ENCODE results near the gene USP3.

USP3 gene

GRCh38 chr15:63469190-63469589 lies 35.2 kb upstream of the USP3 start:
- peak overlapping the region; percentile 39 for H3K27ac Mint-ChIP-seq

GRCh38 chr15:63469984-63470383 lies 34.4 kb upstream of the USP3 start:
- Mint-ChIP-seq H3K4me1 (ENCODE audit: low read depth) (peaks cover 42% of the 10 kb centered on the region), H3K4me3 (no peak overlapping the region), H3K27me3 (no peaks in the 10 kb centered on the region), H3K9me3 (no peaks in the 10 kb centered on the region), H3K36me3 (ENCODE audit: low read depth) (no peaks in the 10 kb centered on the region), H3K27ac (peak overlapping the region; percentile 39)
- intact Hi-C loops (cut with micrococcal nuclease) = loop anchor here (10.0 kb wide), 1 partner anchor 185 kb away; no protein-coding TSS in a partner anchor

More at GRCh38 chr15:63469190-63469589, 35.2 kb upstream of the USP3 start:
- Mint-ChIP-seq H3K4me1 (ENCODE audit: low read depth) (peaks cover 34% of the 10 kb centered on the region), H3K36me3 (ENCODE audit: low read depth) (no peaks in the 10 kb centered on the region), H3K27me3 (no peaks in the 10 kb centered on the region), H3K4me3 (no peak overlapping the region), H3K9me3 (no peaks in the 10 kb centered on the region)
- intact Hi-C loops (cut with micrococcal nuclease) = loop anchor here (10.0 kb wide), 1 partner anchor 184 kb away; no protein-coding TSS in a partner anchor

- peaks cover 55% of the 10 kb centered on the region for H3K4me1 Mint-ChIP-seq (ENCODE audit: low read depth)
Measured at GRCh38 chr15:63473007-63473748, 31.2 kb upstream of the USP3 start.

GRCh38 chr15:63473749-63473998 lies 30.7 kb upstream of the USP3 start:
- Mint-ChIP-seq H3K4me1 (ENCODE audit: low read depth) (peaks cover 60% of the 10 kb centered on the region), H3K36me3 (ENCODE audit: low read depth) (no peaks in the 10 kb centered on the region), H3K9me3 (no peaks in the 10 kb centered on the region), H3K27me3 (no peaks in the 10 kb centered on the region), H3K27ac (peak overlapping the region; percentile 81), H3K4me3 (no peak overlapping the region)
- intact Hi-C loops (cut with micrococcal nuclease) = no loop called here

More at GRCh38 chr15:63473007-63473748, 31.2 kb upstream of the USP3 start:
- peak overlapping the region; percentile 81 for H3K27ac Mint-ChIP-seq
- no peaks in the 10 kb centered on the region for H3K36me3 Mint-ChIP-seq (ENCODE audit: low read depth)
- intact Hi-C loops (cut with micrococcal nuclease) = no loop called here
- H3K4me3 Mint-ChIP-seq = no peak overlapping the region
- H3K9me3 Mint-ChIP-seq = no peaks in the 10 kb centered on the region
- H3K27me3 Mint-ChIP-seq = no peaks in the 10 kb centered on the region

GRCh38 chr15:63473999-63474809 lies 30.2 kb upstream of the USP3 start:
- Mint-ChIP-seq H3K4me3 (no peak overlapping the region), H3K27me3 (no peaks in the 10 kb centered on the region), H3K4me1 (ENCODE audit: low read depth) (peaks cover 65% of the 10 kb centered on the region), H3K27ac (peak overlapping the region; percentile 81), H3K9me3 (no peaks in the 10 kb centered on the region), H3K36me3 (ENCODE audit: low read depth) (no peaks in the 10 kb centered on the region)
- intact Hi-C loops (cut with micrococcal nuclease) = no loop called here

- no peak overlapping the region for H3K4me3 Mint-ChIP-seq
- no peaks in the 10 kb centered on the region for H3K36me3 Mint-ChIP-seq (ENCODE audit: low read depth)
- peaks cover 72% of the 10 kb centered on the region for H3K4me1 Mint-ChIP-seq (ENCODE audit: low read depth)
- H3K27me3 Mint-ChIP-seq = no peaks in the 10 kb centered on the region
- peak overlapping the region; percentile 81 for H3K27ac Mint-ChIP-seq
- intact Hi-C loops (cut with micrococcal nuclease) = no loop called here
- no peaks in the 10 kb centered on the region for H3K9me3 Mint-ChIP-seq
Measured at GRCh38 chr15:63474810-63475316, 29.5 kb upstream of the USP3 start.

- Mint-ChIP-seq H3K4me1 (ENCODE audit: low read depth) (peaks cover 80% of the 10 kb centered on the region), H3K36me3 (ENCODE audit: low read depth) (no peaks in the 10 kb centered on the region), H3K27ac (peak overlapping the region; percentile 61), H3K27me3 (no peaks in the 10 kb centered on the region), H3K4me3 (no peak overlapping the region), H3K9me3 (no peaks in the 10 kb centered on the region)
- intact Hi-C loops (cut with micrococcal nuclease) = no loop called here
Measured at GRCh38 chr15:63475707-63476106, 28.7 kb upstream of the USP3 start.

- no peaks in the 10 kb centered on the region for H3K9me3 Mint-ChIP-seq
- H3K27ac Mint-ChIP-seq = peak overlapping the region; percentile 61
- no peaks in the 10 kb centered on the region for H3K27me3 Mint-ChIP-seq
- H3K4me1 Mint-ChIP-seq (ENCODE audit: low read depth) = peaks cover 86% of the 10 kb centered on the region
- H3K4me3 Mint-ChIP-seq = no peak overlapping the region
- intact Hi-C loops (cut with micrococcal nuclease) = no loop called here
- H3K36me3 Mint-ChIP-seq (ENCODE audit: low read depth) = no peaks in the 10 kb centered on the region
Measured at GRCh38 chr15:63476229-63476632, 28.2 kb upstream of the USP3 start.

- Mint-ChIP-seq H3K36me3 (ENCODE audit: low read depth) (no peaks in the 10 kb centered on the region), H3K27me3 (no peaks in the 10 kb centered on the region), H3K4me1 (ENCODE audit: low read depth) (peaks cover 85% of the 10 kb centered on the region), H3K9me3 (no peaks in the 10 kb centered on the region), H3K4me3 (no peak overlapping the region), H3K27ac (peak overlapping the region; percentile 92)
- intact Hi-C loops (cut with micrococcal nuclease) = no loop called here
Measured at GRCh38 chr15:63478243-63478642, 26.1 kb upstream of the USP3 start.

GRCh38 chr15:63480441-63480821 lies 24.0 kb upstream of the USP3 start:
- no peaks in the 10 kb centered on the region for H3K9me3 Mint-ChIP-seq
- intact Hi-C loops (cut with micrococcal nuclease) = no loop called here
- H3K4me1 Mint-ChIP-seq (ENCODE audit: low read depth) = peaks cover 74% of the 10 kb centered on the region
- H3K36me3 Mint-ChIP-seq (ENCODE audit: low read depth) = no peaks in the 10 kb centered on the region
- peak overlapping the region; percentile 92 for H3K27ac Mint-ChIP-seq
- H3K4me3 Mint-ChIP-seq = no peak overlapping the region
- no peaks in the 10 kb centered on the region for H3K27me3 Mint-ChIP-seq

GRCh38 chr15:63481105-63481810 lies 23.1 kb upstream of the USP3 start:
- no peak overlapping the region for H3K4me3 Mint-ChIP-seq
- H3K36me3 Mint-ChIP-seq (ENCODE audit: low read depth) = no peaks in the 10 kb centered on the region
- H3K27ac Mint-ChIP-seq = peak overlapping the region; percentile 92
- H3K9me3 Mint-ChIP-seq = no peaks in the 10 kb centered on the region
- H3K4me1 Mint-ChIP-seq (ENCODE audit: low read depth) = peaks cover 66% of the 10 kb centered on the region
- no peaks in the 10 kb centered on the region for H3K27me3 Mint-ChIP-seq
- intact Hi-C loops (cut with micrococcal nuclease) = no loop called here

GRCh38 chr15:63482874-63483323 lies 21.5 kb upstream of the USP3 start:
- Mint-ChIP-seq H3K4me1 (ENCODE audit: low read depth) (peaks cover 75% of the 10 kb centered on the region), H3K36me3 (ENCODE audit: low read depth) (no peaks in the 10 kb centered on the region), H3K27ac (peak overlapping the region; percentile 88), H3K27me3 (no peaks in the 10 kb centered on the region), H3K9me3 (no peaks in the 10 kb centered on the region), H3K4me3 (no peak overlapping the region)
- intact Hi-C loops (cut with micrococcal nuclease) = no loop called here

GRCh38 chr15:63483521-63484371 lies 20.6 kb upstream of the USP3 start:
- intact Hi-C loops (cut with micrococcal nuclease) = no loop called here
- Mint-ChIP-seq H3K36me3 (ENCODE audit: low read depth) (no peaks in the 10 kb centered on the region), H3K4me1 (ENCODE audit: low read depth) (peaks cover 75% of the 10 kb centered on the region), H3K27ac (peak overlapping the region; percentile 88), H3K9me3 (no peaks in the 10 kb centered on the region), H3K27me3 (no peaks in the 10 kb centered on the region), H3K4me3 (peak overlapping the region; percentile 13)

Data from dendritic cell treated with granulocyte-macrophage colony-stimulating factor and Interleukin-4, amounts not matched to agents 40 ng/mL and 50 ng/mL, for 4 days (primary cell).